Measurements from ENCODE around the gene DNPH1.

DNA sequence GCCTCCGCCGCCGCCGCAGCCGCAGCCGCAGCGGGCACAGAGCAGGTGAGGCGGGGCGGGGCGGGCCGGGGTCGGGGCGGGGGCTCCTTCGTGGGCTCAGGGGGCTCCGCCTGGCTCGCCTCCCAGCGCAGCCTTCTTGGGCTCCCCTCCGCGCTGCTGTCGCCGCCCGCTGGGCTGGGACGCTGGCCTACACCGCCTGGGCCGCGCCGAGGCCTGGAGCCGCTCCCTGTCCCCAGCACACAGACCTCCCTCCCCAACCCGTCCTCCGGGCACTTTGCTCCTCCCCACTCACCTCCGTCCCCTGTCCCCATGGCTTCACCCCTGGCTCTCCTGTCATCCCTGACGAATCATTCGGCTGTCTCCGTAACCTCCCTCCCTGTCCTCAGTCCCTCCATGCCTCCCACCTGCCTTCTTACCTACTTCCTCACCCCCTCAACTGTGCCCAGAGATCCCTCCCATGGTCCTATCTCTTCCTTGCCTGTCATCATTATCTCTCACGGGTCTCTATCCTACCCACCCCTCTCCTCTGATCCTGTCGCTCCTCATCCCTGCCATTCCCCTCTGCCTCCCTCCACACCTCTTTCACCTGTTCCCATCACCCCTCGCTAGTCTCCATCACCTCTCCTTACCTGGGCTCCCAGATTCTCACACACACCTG is 14.5 kb upstream of the DNPH1 start:
- TF ChIP-seq, protein P1, sequence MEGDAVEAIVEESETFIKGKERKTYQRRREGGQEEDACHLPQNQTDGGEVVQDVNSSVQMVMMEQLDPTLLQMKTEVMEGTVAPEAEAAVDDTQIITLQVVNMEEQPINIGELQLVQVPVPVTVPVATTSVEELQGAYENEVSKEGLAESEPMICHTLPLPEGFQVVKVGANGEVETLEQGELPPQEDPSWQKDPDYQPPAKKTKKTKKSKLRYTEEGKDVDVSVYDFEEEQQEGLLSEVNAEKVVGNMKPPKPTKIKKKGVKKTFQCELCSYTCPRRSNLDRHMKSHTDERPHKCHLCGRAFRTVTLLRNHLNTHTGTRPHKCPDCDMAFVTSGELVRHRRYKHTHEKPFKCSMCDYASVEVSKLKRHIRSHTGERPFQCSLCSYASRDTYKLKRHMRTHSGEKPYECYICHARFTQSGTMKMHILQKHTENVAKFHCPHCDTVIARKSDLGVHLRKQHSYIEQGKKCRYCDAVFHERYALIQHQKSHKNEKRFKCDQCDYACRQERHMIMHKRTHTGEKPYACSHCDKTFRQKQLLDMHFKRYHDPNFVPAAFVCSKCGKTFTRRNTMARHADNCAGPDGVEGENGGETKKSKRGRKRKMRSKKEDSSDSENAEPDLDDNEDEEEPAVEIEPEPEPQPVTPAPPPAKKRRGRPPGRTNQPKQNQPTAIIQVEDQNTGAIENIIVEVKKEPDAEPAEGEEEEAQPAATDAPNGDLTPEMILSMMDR (IDR thresholded peaks at IDR 0.05) = no peak
- TF ChIP-seq POLR2A (IDR thresholded peaks at IDR 0.05) = no peak
